Muscle layer of duodenum (tissue), 2 donors: ENCODE measurements around the gene PNMT.

Experiments used
- H3K27ac ChIP-seq: one replicate; pipeline ENCODE4 v1.7.0; 2013; ENCODE audit warnings: mild to moderate bottlenecking, low read length
- H3K27me3 ChIP-seq: one replicate; pipeline ENCODE4 v1.7.0; 2013; ENCODE audit warnings: low read depth, mild to moderate bottlenecking, control low read depth, low read length
- H3K36me3 ChIP-seq, 2 donors: one replicate each; pipeline ENCODE4 v1.7.0; 2013; ENCODE audit warnings: low read length in 2 of 2, control low read depth in 1 of 2, mild to moderate bottlenecking in 1 of 2; ENCODE audit not compliant: insufficient read depth in 2 of 2, control insufficient read depth in 1 of 2
- H3K4me1 ChIP-seq, 2 donors: one replicate each; pipeline ENCODE4 v1.7.0; 2013; ENCODE audit warnings: low read length in 2 of 2, mild to moderate bottlenecking in 2 of 2, control low read depth in 1 of 2, moderate library complexity in 1 of 2; ENCODE audit not compliant: insufficient read depth in 2 of 2, control insufficient read depth in 1 of 2
- H3K4me3 ChIP-seq, 2 donors: one replicate each; pipeline ENCODE4 v1.7.0; 2013; ENCODE audit warnings: low read length in 2 of 2, low read depth in 1 of 2, mild to moderate bottlenecking in 1 of 2
- H3K9me3 ChIP-seq, 2 donors: one replicate each; pipeline ENCODE4 v1.7.0; 2013; ENCODE audit warnings: low read length in 2 of 2, control low read depth in 1 of 2, mild to moderate bottlenecking in 1 of 2; ENCODE audit not compliant: control insufficient read depth in 1 of 2
- donor health status: healthy.

Gene PNMT, protein sequence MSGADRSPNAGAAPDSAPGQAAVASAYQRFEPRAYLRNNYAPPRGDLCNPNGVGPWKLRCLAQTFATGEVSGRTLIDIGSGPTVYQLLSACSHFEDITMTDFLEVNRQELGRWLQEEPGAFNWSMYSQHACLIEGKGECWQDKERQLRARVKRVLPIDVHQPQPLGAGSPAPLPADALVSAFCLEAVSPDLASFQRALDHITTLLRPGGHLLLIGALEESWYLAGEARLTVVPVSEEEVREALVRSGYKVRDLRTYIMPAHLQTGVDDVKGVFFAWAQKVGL

DNA sequence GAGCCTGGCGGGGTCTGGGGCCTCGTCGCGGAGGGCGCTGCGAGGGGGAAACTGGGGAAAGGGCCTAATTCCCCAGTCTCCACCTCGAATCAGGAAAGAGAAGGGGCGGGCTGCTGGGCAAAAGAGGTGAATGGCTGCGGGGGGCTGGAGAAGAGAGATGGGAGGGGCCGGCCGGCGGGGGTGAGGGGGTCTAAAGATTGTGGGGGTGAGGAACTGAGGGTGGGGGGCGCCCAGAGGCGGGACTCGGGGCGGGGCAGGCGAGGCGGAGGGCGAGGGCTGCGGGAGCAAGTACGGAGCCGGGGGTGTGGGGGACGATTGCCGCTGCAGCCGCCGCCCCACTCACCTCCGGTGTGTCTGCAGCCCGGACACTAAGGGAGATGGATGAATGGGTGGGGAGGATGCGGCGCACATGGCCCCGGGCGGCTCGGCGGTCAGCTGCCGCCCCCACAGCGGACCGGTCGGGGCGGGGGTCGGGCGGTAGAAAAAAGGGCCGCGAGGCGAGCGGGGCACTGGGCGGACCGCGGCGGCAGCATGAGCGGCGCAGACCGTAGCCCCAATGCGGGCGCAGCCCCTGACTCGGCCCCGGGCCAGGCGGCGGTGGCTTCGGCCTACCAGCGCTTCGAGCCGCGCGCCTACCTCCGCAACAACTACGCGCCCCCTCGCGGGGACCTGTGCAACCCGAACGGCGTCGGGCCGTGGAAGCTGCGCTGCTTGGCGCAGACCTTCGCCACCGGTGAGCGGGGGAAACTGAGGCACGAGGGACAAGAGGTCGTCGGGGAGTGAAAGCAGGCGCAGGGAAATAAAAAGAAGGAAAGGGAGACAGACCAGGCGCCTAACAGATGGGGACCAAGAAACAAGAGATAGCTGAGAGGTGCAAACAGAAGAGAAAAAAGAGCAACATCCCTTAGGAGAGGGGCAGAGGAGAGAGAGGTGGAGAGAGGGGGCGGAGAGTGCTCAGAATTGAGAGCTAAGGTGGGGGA is at the start of gene PNMT:
PNMT (plus strand) TSS at position 509 of the 980 bp plus-strand sequence; CDS start at position 532, 23 bp downstream.
- Histone ChIP-seq H3K27ac (no peak within 1 kb of the TSS), H3K36me3 (peaks cover 0 to under 1% of the 10 kb centered on the region in 2 donors), H3K4me1 (peaks cover 0 to 17% of the 10 kb centered on the region in 2 donors), H3K9me3 (no peaks in the 10 kb centered on the region), H3K27me3 (peaks cover 41% of the 10 kb centered on the region), H3K4me3 (peak within 1 kb of the TSS in 1 of 2 donors; percentile 58)

DNA sequence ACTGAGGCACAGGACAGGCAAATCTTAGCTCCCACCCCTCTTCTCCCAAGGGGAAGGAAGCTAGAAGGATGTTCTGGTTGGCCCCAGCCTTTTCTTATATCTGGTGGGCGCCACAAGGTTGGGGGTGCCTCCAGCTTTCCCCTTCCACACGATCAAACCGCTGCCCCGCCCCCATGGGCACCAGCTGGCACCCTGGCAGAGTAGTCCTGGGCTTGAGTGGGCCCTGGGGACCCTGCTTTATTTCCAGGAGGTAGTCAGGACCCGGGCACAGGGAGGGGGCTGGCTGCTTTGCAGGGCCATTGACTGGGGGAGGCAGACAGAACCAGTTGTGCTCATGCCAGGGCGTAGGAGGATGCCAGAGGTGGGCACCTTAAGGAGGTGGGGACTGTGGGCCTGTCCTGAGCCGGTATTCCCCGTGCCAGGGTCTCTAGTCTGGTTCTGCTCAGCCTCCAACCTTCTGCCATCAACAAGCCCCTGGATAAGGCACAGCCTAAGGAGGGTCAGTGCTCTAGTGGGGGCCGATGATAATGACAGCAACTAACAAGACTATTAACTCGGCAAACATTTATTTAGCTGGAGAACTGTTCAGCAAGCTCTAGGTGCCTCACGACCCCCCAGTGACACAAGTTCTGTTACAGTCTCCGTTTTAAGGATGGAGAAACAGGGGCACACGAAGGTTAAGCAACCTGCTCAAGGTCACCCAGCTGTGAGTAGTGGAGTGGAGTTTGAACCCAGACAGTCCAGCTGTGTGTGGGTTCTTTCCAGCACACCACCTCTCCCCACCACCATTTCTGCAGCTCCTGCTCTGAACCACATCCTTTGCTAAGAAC is 49.1 kb upstream of the PNMT start:
- H3K36me3 ChIP-seq, result no peaks in the 10 kb centered on the region
- peak overlapping the region in 1 of 2 donors; percentile 67 for H3K4me3 ChIP-seq
- peaks cover 5 to 11% of the 10 kb centered on the region in 2 donors for H3K4me1 ChIP-seq
- H3K27me3 ChIP-seq, result no peaks in the 10 kb centered on the region
- no peak overlapping the region for H3K27ac ChIP-seq
- H3K9me3 ChIP-seq, result no peaks in the 10 kb centered on the region

DNA sequence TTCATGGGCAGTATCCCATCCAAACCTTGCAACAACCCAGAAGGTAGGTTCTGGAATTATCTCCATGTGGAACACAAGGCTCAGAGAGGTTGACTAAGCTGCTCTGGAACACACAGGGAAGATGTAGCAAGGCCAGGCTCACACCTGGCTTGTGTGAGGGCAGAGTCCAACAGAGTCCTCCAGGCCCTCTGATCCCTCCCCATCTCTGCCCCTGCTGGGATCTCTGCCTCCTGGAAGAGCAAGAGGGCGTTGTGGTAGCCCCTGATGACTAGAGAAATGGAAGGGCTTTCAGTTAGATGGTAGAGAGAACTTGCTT is 48.5 kb upstream of the PNMT start:
- Histone ChIP-seq H3K27ac (no peak overlapping the region), H3K4me1 (peaks cover 5 to 11% of the 10 kb centered on the region in 2 donors), H3K36me3 (no peaks in the 10 kb centered on the region), H3K27me3 (peaks cover under 1% of the 10 kb centered on the region), H3K9me3 (no peaks in the 10 kb centered on the region), H3K4me3 (no peak overlapping the region)

DNA sequence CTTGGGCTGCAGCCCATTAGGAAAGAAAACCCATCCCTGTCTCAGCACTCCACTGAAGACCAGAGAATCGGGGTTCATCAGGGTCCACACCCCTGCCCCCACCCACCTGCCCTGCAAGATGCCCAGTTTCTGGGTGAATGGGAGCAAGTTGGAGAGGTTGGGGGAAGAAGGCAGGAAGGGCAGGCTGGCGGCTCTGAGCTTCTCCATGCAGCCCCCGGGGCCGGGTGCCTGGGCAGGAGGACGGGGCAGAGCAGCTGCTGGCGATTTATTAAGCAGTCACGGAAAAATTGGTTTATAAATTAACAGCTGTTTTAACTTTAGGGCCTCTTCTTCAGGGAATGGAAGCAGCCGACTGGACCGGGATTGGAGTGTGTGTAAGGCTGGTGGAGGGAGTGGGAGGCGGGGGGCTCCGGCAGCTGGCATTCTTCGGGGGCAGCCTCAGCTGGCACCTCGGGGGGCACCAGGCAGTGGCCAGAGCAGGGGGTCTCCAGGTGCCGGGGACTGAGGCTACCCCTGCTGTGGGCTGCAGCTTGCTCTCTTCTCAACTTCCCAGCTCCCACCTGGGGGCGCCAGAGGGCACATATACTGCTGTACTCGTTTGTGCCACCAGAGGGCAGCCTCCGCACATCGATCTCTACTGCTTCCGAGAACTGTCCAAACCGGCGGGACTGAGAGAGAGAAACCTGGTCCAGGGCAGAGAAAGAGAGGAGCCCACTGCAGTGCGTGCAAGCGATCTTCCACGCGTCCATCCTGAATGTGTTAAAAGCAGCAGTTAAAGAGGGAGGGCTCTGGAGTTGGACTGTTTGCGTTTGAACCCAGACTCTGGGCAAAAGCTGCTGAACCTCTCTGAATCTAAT is 46.5 kb upstream of the PNMT start:
- Histone ChIP-seq H3K9me3 (no peaks in the 10 kb centered on the region), H3K27ac (no peak overlapping the region), H3K4me3 (peak overlapping the region in 1 of 2 donors; percentile 37), H3K27me3 (peaks cover 19% of the 10 kb centered on the region), H3K4me1 (peaks cover 5 to 17% of the 10 kb centered on the region in 2 donors), H3K36me3 (no peaks in the 10 kb centered on the region)

DNA sequence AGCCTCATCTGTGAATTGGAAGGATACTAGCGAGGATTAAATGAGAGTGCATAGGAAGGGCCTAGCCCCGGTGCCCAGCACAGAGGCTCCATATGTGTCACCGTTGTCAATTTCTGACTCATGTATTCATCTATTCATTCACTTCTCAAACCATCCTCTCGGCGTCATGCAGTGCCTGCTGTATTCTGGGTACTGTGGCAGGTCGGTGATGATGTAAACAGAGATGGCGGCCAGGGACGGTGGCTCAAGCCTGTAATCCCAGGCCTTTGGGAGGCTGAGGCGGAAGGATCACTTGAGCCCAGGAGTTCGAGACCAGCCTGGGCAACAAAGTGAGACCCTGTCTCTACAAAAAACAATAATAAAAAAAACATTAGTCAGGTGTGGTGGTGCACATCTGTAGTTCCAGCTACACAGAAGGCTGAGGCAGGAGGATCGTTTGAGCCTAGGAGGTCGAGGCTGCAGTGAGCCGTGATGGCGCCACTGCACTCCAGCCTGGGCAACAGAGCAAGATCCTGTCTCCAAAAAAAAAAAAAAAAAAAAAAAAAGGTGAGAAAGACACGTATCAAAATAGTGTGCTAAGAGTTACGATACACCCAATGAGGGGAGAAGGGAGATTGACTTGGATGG is 45.8 kb upstream of the PNMT start:
- H3K4me1 ChIP-seq, result peaks cover 5 to 21% of the 10 kb centered on the region in 2 donors
- no peak overlapping the region for H3K27ac ChIP-seq
- H3K36me3 ChIP-seq, result no peaks in the 10 kb centered on the region
- no peaks in the 10 kb centered on the region for H3K9me3 ChIP-seq
- peak overlapping the region in 1 of 2 donors; percentile 37 for H3K4me3 ChIP-seq
- H3K27me3 ChIP-seq, result peaks cover 22% of the 10 kb centered on the region

DNA sequence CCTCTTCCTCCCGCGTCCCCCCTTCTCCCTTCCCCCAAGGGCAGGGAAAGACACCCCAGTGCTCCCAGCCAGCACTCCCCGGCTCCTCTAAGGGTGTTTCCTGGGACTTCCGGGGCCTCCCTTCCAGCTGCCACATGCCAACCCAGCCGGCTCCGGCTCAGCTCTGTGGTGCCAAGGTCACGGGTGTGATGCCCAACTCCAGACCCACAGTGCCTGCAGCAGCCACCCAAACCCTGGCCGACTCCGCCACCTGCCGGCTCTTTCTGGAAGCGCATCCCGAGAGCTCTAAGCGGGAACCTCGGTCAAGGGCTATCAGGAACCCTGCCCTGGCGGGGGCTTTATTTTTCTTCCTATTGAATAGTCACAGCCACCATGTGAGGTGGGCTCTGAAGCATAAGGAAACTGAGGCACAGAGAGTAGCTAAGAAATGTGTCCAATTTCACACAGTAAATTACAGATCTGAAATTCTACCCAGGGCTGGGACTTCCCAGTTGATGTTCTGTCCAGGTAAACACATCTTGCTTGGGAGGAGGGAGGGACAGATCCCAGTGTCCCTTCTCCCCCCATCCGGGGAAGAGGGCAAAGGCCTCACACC is 44.8 kb upstream of the PNMT start:
- peaks cover 27% of the 10 kb centered on the region for H3K27me3 ChIP-seq

DNA sequence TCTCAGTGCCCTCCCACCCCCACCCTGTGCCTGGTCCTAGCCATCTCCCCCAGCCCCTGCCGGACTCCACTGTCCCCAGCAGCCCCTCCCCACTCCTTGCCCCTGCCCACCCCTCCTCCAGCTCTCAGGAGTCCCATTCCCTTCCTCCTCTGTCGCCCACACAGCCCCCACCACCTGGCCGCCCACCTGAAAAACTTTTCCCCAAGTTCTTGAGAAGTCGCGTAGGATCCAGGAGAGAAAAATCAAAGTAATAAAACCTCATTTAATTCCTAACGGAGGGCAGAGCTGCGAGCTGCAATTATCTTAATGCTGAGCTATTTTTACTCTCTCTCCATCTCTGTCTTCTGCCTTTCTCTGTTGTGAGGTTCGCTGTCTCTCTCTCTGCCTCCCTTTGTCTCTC is 43.9 kb upstream of the PNMT start:
- H3K4me3 ChIP-seq, result no peak overlapping the region
- H3K4me1 ChIP-seq, result peaks cover 5 to 14% of the 10 kb centered on the region in 2 donors
- H3K27ac ChIP-seq, result no peak overlapping the region
- no peaks in the 10 kb centered on the region for H3K36me3 ChIP-seq
- peaks cover 27% of the 10 kb centered on the region for H3K27me3 ChIP-seq
- no peaks in the 10 kb centered on the region for H3K9me3 ChIP-seq

More for the DNA sequence above, 44.8 kb upstream of the PNMT start:
- no peaks in the 10 kb centered on the region for H3K9me3 ChIP-seq
- peaks cover 5 to 19% of the 10 kb centered on the region in 2 donors for H3K4me1 ChIP-seq
- no peak overlapping the region for H3K27ac ChIP-seq
- no peak overlapping the region for H3K4me3 ChIP-seq
- H3K36me3 ChIP-seq, result no peaks in the 10 kb centered on the region

DNA sequence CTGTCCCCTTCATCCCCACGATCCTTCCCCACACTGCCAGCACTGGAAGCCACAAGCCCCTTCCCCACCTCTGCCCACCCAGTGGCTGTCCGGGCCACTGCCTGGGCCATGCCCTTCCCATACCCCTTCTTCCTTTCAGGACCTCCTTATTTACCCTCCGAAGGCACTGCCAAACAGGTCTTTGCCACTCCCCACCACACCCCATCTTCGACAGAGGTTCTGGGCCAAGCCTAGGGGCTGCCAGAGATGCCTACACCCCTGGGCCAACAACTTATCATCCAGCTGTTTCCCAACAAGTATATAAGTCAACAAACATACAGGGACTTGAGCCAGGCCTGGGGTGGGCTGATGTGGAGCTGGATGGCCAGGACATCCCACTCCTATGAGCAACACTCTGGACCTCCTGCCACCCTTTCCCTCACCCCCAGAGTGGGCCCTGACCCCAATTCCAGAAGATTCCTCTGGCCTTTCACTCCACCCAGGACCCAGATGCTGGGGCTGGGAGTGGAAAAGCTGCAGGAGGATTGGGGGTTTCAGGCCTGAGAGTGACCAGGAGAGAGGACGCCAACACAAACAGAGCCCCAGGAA is 43.0 kb upstream of the PNMT start:
- Histone ChIP-seq H3K9me3 (no peaks in the 10 kb centered on the region), H3K4me3 (no peak overlapping the region), H3K27me3 (peaks cover 27% of the 10 kb centered on the region), H3K36me3 (no peaks in the 10 kb centered on the region), H3K4me1 (peaks cover 5 to 14% of the 10 kb centered on the region in 2 donors), H3K27ac (no peak overlapping the region)

DNA sequence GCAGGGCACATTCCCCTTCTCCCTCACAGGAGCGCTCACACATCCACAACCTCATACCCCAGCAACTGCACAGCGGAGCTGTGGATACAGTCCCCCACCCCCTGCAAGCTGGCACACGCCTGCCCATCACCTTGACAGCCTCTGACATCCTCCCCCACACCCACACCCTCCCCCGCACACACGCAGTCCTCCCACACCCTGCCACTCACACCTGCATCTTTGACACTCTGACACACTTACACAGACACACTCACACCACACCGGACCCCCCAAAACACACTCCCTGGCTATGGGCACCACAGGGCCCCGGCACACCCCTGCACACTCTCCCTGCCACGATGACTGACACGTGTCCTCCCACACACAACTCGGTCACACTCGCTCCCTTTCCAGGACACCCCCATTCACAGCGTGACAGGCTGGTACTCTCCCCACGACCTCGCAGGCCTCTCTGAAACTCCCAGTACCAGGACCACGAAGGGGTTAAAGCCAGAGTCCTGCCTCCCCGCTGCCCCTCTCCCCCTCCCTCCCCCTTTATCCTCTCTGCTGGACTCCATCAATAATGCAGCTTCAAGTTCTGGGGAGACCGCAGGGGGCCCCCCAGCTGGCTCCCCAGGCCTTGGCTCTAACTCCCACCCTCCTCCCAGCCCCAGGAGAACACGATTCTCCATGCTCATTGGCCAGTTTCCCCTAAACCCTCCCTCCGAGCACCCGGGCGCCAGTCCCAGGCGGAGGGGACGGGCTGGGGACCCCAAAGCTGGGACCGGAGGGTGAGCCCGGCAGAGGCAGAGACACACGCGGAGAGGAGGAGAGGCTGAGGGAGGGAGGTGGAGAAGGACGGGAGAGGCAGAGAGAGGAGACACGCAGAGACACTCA is 41.8 kb upstream of the PNMT start, which contains the start of gene PPP1R1B:
PPP1R1B (plus strand) TSS at position 782 of the 876 bp plus-strand sequence. CDS start 441 bp downstream, outside the sequence.
- peaks cover 5 to 14% of the 10 kb centered on the region in 2 donors for H3K4me1 ChIP-seq
- H3K4me3 ChIP-seq, result peak within 1 kb of the TSS; percentile 46 to 49
- peaks cover 27% of the 10 kb centered on the region for H3K27me3 ChIP-seq
- no peaks in the 10 kb centered on the region for H3K9me3 ChIP-seq
- H3K27ac ChIP-seq, result peak within 1 kb of the TSS; percentile 82
- no peaks in the 10 kb centered on the region for H3K36me3 ChIP-seq
